CD4-positive, alpha-beta T cell treated with Interleukin-15 for 4 hours (primary cell): ENCODE data around the gene THUMPD2.
"Not testable (repeated sequence)": the region's sequence is repeated elsewhere in the genome, so short reads cannot be mapped to it uniquely, and the experiment has no call there.

Experiments
- DNase-seq: peaks from one replicate; pipeline ENCODE4 v3.0.0-alpha.2; 2020; ENCODE audit warnings: low spot score

THUMPD2 gene, protein sequence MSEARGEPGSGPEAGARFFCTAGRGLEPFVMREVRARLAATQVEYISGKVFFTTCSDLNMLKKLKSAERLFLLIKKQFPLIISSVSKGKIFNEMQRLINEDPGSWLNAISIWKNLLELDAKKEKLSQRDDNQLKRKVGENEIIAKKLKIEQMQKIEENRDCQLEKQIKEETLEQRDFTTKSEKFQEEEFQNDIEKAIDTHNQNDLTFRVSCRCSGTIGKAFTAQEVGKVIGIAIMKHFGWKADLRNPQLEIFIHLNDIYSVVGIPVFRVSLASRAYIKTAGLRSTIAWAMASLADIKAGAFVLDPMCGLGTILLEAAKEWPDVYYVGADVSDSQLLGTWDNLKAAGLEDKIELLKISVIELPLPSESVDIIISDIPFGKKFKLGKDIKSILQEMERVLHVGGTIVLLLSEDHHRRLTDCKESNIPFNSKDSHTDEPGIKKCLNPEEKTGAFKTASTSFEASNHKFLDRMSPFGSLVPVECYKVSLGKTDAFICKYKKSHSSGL

DNA sequence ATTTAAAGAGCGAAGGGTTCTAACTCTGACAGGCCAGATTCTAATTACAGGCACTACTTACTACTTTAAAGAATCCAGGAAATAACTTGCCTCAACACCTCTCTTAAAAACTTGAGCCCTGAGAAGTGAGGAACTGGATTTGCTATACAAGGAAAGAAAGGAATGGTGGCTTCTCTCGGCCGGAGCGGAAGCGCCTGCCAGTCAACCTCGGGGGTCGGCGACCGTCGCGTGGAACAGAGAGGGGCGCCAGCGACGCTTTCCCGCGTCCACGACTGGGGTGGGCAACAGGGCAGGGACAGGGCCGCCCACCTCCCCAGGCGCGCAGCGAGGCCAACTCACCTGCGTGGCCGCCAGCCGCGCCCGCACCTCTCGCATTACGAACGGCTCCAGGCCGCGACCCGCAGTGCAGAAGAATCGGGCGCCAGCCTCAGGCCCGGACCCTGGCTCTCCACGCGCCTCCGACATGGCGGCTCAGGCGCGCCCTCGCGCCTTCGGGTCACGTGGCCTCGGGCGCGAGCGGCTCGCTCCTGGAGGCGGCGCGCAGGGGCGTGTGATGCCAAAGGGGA lies at the start of gene THUMPD2:
Gene THUMPD2, minus strand, starts transcription at position 484 of the 566 bp plus-strand sequence. Its CDS starts 19 bp downstream, at position 465.
- DNase-seq, result peak; percentile 48

DNA sequence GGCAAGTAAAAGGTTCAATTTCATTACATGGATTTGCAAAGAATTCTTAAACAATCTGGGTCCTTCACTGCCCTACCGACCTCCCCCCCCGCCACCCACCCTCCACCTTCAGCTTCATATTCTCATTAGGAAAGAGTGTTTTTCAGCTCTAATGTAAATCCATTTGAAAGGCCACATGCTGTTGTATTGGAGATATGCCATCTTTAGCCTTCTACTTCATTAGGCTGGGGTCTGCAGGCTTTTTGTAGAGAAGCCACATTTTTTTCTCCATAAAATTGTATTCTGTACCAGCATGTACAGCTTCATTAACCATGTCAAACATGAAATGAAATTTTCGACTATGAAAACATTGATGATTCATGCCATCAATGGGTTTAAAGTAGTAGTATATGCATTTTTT lies 42.8 kb upstream of the THUMPD2 start:
- no peak for DNase-seq

DNA sequence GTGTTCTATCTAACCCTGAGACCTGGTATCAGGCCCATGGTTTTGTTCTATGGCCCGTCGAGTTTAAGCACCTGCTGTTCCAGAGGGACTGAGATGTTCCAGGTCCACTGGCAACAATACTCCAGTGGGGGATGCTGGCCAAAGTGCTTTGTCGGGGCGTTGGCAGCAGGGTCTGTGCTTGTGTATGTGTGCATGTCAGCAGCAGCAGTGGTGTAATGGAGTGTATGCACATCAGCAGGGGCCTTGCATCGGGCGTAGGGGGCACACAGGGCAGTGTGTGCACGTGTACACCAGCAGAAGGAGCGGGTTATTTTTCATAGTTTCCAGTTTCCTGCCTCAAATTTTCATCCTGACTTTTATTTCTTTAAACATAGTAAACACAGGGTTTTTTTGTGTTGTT lies 37.8 kb upstream of the THUMPD2 start:
- DNase-seq, result no peak

DNA sequence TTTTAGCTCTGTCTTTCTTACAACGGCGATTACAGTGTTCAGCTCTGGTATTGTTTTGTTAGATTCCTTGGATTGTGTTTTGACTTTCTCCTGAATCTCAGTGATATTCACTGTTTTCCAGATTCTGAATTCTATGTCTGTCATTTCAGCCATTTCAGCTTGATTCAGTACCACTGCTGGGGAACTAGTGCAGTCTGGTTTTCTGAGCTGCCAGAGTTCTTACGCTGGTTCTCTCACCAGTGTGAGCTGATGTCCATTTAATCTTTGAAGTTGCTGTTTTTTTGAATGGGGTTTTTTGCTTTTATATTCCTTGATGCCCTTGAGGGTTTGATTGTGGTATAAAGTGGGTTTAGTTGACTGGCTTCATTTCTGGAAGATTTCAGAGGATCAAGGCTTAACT lies 37.4 kb upstream of the THUMPD2 start:
- no peak for DNase-seq

DNA sequence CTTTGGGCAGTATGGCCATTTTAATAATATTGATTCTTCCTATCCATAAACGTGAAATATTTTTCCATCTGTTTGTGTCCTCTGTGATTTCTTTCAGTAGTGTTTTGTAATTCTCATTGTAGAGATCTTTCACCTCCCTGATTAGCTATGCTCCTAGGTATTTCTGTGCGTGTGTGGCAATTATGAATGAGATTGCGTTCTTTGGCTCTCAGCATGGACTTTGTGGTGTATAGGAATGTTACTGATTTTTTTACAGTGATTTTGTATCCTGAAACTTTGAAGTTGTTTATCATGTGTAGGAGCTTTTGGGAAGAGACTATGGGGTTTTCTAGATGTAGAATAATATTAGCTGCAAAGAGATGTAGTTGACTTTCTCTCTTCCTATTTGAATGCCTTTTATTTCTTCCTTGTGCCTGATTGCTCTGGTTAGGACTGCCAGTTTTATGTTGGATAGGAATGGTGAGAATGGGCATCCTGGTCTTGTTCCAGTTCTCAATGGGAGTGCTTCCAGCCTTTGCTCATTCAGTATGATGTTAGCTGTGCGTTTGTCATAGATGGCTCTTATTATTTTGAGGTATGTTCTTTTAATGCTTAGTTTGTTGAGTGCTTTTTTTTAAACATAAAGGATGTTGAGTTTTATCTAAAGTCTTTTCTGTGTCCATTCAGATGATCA lies 27.0 kb upstream of the THUMPD2 start:
- no peak for DNase-seq

DNA sequence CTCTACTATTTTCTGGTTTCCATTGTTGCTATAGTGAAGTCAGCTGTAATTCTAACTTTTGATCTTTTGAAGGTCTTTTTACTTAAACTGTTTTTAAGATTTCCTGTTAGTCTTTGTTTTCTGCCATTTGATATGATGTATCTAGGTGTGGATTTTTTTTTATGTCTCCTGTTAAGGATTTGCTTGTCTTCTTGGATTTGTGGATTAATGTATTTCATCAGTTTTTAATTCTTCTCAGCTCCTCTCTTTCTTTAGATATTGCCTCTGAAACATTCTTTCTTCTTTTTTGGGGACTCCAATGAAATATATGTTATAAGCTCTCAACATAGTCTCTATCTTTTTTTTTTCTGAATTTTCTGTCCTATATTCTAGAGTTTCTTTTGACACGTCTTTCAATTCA lies 24.8 kb upstream of the THUMPD2 start:
- no peak for DNase-seq

DNA sequence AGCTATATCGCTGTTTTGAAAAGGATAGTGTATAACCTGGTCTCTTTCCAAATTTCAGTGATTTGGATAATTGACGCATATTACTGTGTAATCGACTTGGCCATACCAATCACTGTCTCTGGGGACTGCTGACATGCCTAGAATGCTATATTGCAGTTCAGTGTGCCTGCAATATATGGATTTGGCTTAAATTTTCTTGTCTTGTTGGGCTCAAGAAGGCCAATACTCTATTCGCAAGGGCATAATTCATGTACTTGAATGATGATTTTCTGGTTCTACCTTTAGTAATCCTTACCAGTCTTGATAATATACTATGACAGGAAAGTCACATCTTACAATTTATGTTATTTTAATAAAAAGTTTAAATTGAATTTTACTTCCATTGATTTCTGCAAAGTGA lies 21.7 kb upstream of the THUMPD2 start:
- DNase-seq, result no peak

DNA sequence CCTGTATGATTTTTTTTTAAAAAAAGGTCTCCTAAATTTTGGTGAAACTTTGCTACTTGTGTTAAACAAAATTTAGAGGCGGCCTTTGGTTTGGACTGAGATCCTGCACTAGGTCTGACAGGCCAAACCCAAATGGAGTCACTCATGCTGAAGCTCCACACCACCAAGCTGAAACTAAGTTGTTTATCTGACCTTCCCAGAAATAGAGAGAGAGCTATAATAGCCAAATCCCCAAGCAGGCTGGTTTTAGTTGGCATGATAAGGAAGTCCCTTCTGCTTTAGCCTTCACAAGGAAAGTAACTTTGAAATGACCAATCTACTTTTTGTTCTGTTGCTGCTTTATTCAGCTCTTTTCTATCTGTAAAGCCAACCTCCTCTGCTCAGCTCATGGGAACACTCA lies 17.1 kb upstream of the THUMPD2 start:
- DNase-seq, result no peak

DNA sequence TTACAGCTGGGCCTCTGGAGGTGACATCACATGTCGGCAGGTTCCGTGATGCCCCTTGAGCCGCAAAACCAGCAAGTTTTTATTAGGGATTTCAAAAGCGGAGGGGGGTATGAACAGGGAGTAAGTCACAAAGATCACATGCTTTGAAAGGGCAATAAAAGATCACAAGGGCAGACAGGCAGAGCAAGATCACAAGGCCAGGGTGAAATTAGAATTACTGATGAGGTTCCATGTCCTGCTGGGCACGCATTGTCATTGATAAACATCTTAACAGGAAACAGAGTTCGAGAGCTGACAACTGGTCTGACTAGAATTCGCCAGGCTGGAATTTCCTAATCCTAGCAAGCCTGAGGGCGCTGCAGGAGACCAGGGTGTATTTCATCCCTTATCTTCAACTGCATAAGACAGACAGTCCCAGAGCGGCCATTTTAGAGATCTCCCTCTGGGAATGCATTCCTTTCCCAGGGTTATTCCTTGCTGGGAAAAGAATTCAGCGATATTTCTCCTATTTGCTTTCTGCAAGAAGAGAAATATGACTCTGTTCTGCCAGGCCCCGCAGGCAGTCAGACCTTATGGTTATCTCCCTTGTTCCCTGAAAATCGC lies 11.3 kb upstream of the THUMPD2 start:
- not testable (repeated sequence) for DNase-seq

DNA sequence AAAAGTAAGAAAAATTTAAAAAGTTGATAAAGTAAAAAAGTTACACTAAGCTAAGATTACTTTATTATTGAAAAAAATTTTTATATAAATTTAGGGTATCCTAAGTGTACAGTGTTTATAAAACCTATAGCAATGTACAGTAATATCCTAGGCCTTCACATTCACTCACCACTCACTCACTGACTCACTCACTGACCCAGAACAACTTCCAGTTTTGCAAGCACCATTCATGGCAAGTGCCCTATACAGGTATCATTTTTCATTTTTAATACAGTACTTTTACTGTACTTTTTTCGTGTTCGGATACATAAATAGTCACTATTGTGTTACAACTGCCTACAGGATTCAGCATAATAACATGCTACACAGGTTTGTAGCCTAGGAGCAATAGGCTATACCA lies 8.9 kb upstream of the THUMPD2 start:
- no peak for DNase-seq

DNA sequence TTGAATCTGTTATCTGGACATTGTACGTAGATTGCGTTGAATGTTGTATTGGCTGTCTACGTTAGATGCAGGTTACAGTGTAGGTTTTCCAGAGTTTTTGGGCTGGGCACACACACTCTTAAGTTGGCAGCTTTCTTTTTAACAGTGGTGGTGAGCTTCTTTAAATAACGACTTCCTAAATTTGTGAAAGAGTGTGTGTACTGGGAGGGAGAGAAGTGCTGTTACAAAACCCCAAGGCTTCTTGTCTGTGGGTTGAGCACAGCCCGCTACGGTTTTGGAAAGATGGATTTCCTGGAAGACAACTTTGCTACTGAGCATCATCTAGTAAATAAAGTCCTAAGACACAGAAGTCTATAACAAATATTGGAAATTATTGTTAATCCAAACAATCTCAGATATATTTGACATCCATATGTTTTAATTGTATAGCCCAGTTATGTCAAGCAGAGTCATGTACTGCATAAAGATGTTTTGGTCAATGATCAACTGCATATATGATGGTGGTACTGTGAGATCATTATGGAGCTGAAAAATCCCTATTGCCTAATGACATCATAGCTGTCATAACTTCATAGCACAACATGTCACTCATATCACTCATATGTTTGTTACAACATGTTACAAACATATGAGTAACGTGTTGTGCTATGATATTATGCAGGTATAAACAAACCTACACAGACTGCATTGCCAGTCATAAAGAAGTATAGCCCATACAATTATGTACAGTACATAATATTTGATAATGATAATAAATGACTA lies 7.9 kb upstream of the THUMPD2 start:
- no peak for DNase-seq

DNA sequence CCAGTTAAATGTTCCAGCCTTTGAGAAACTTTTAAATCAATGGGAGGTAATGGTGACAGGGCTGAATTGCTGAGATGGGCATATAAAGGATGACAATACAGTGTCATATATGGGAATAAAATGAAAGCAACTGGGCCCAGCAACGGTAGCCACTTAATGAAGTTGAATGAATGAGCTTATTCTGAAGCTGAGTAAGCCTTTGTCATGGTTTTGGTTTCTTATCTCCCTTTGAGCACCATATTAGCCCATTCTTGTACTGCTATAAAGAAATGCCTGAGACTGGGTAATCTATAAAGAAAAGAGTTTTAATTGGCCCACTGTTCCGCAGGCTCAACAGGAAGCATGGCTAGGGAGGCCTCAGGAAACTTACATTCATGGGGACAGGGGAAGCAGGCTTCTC lies 3.5 kb upstream of the THUMPD2 start:
- no peak for DNase-seq

DNA sequence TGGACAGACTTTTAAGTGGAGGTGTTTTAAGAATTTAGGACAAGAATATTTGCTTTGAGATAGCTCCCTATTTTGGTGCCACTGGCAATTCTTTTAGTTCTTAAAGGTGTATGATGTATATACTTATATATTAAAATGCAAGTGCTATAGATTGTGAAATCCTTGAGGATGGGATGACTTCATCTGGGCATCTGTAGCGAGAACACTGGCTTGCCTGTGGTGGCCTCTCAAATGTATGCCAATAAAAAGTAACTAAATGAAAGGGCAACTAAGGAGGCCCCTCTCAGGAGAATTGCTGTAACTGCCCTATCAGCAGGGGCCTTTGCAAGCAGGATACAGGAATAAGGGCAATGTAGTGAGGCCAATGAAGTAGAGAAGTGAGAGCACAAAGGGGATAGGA lies 2.6 kb upstream of the THUMPD2 start:
- DNase-seq, result no peak

DNA sequence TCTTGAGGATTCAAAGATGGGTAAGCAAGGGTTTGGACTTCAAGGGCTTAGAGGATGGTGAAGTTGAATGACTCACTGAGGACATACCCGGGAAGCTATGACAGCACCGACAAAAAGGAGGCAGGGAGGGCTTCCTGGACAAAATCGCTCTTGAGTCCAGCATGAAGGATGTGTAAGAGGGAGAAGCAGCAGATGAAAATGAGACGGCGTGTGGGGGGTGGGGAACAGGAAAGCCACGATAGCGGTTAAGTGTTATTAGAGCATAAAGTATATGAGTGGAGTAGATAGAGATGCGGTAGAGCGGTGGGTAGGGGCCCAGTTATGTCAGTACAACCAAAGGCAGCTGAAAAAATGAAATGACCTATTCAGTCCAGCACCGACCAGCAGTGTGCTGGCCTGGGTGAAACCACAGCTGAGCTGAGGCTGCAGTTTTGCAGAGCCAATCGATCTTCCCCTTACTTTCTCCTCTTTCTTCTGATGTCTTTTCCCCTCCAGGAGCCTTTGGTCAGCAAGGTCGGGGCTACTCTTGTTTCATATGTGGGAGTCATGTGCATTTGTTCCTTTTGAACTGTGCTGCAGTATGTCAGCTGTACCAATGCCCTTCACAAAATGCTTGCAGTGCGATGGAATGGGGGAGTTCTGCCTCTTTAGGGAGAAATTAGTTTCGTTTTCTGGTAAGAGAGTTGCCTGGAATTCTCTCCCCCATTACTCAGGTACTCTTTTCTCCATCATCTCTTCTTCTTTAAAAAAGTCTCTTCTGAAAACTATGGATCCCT lies 2.0 kb upstream of the THUMPD2 start:
- no peak for DNase-seq

DNA sequence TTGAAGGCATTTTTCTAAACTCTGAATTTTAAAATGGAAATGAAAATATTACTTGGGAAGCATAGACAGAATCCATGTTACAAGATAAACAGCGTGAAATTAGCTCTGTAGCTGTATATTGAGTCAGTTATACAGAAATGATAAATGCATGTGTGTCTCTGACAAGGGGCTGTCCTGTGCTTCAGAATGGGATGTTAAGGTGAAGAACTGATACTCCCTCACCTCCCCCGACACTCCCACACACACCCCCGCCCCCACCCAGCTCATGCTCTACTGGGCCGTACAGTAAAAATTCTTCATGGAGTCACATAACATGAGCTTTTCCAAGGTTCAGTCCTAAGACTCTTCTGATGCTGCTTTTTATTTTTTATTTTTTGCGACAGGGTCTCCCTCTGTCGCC lies 869 bp upstream of the THUMPD2 start:
- no peak for DNase-seq

DNA sequence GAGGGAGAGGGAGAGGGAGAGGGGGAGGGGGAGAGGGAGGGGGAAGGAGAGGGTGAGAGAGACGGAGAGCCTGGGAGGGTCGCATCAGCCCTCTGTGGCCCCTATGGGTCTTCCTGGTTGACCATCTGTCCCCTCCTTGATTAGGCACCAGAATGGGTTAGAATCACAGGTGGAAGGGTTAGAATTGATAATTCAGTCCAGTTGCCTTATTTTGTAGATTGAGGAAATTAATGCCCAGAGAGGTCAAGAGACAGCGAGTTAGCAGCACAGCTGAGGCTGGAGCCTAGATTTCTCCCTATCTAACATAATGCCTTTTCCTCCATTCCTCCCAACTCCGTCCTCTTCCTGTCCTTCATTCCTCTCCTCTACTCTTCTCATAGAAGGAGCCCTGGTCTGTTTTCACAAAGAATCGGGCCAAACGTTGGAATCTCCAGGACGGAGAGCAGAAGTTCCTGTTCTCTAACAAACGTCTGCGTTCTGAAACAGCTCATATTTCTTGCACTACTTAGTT lies 338 bp upstream of the THUMPD2 start:
- DNase-seq, result no peak

DNA sequence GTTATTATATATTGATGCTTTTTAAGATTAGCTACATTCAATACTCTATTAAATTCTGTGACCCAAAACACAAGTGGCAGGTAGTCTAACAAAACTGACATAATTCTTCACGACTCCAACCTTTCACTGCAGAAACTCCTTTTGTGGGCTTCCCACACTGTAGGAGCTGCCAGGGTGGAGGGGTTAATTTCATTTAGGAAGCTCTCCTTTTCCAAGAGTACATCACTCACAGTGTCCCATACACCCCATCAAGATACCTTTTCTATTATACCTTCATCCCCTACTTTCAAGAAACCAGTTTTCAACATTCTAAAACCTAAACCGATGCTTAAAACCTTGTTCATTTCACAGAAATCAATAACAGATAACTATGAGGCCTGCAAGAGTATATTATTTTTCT lies 825 bp downstream of the THUMPD2 start:
- no peak for DNase-seq

DNA sequence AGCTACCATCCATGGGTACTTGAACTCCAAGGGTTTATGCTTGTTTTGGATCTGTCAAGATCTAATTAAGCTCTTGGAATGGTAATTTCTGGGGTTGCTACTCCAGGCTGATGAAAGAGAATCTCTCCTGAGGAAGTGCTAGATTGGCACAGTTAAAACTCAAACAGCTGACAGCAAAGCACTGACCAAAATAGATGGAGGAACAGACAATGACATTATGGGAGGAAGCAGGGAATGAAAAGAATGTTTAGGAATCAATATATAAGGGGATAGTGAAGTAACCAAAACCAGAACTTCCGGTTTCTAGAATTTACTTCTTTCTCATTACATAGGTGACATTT lies 6.3 kb downstream of the THUMPD2 start:
- no peak for DNase-seq

DNA sequence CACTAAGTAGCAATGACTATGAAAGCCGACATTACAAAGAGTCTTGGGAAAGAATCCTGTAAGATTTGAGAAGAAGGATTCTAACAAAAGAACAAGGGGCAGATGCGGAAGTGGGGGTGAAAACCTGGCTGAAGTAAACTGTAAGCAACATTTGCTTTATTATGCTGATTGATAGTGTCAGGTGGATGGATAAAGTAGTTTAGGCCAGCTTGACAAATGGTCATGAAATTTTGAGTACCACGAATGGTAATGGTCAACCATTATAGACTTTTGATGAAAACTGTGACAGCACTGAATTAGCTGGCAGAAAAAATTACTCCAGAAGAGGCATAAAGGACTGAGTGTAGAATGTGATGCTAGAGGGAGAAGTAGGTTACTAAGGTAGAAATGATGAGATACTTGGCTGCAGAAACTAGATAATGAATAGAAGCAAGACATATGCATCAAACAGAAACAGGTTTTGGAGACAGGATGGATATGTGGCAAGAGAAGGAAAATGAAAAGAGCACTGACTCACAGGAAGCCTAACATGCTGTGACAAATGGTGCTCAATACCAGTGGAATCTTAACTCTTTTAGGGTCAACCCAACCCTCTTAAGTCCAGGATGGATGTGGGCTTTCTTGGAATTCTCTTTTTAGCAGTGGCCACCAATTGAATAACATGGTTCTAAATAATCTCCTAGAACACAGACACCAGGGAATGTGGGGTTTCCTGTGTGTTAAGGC lies 6.8 kb downstream of the THUMPD2 start:
- DNase-seq, result no peak

DNA sequence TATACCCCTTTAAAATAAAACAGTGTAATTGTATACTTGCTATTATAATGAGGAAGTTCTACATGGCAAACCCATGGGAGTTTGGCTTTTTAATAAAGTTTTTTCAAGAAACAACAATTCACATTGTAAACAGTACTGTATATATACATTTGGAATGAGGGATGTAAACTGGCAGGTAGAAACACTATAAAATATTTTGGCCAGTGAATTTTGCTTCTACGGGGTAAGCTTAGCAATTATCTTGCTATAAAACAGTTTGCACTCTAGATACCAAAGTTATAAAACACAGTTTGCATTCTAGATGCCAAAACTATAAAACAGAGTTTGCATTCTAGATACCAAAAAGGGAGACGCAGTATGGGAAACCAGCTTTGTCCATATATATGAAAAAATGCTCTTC lies 16.6 kb downstream of the THUMPD2 start:
- DNase-seq, result no peak
